Gastrocnemius medialis (tissue), 4 donors: ENCODE results near the gene TPSB2.

Source experiments
- POLR2A ChIP-seq, 2 donors: fragments of 450-650 bp; IDR thresholded peaks; one replicate each; pipeline ENCODE4 v1.6.1; 2017; ENCODE audit warnings: antibody characterized with exemption in 2 of 2, mild to moderate bottlenecking in 2 of 2, moderate library complexity in 2 of 2
- TF ChIP-seq, protein P1 (sequence below), 5 experiments: fragments of 450-650 bp in 3 of 5; fragments of 200-600 bp in 2 of 5; sonication (generic) in 2 of 5; IDR thresholded peaks in 4 of 5; conservative IDR thresholded peaks in 1 of 5; 1 replicate in 4 of 5; 2 replicates in 1 of 5; pipeline ENCODE4 v1.5.1; 2016 to 2019; ENCODE audit warnings: antibody characterized with exemption in 5 of 5, mild to moderate bottlenecking in 3 of 5, moderate library complexity in 3 of 5

DNA sequence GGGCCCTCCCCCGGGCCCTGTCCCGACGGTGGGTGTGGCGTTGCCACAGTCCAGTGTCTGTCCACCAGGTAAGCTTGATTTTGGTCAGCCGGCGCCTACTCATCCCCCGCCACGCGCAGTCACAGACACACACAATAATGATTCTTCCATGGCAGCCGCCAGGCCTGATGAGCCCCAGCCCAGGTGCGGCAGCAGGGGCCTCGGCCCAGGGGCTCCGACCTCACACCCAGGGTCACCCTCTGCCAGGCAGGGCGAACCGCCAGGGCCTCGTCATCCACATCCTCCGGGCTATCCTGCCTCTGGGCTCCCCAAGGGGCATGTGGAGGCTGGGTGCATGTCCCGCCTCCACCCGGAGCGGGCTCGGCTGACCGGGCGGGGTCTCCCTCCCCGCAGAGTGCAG is 12.5 kb downstream of the TPSB2 start:
- TF ChIP-seq, protein P1, sequence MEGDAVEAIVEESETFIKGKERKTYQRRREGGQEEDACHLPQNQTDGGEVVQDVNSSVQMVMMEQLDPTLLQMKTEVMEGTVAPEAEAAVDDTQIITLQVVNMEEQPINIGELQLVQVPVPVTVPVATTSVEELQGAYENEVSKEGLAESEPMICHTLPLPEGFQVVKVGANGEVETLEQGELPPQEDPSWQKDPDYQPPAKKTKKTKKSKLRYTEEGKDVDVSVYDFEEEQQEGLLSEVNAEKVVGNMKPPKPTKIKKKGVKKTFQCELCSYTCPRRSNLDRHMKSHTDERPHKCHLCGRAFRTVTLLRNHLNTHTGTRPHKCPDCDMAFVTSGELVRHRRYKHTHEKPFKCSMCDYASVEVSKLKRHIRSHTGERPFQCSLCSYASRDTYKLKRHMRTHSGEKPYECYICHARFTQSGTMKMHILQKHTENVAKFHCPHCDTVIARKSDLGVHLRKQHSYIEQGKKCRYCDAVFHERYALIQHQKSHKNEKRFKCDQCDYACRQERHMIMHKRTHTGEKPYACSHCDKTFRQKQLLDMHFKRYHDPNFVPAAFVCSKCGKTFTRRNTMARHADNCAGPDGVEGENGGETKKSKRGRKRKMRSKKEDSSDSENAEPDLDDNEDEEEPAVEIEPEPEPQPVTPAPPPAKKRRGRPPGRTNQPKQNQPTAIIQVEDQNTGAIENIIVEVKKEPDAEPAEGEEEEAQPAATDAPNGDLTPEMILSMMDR (IDR thresholded peaks at IDR 0.05 in 4 of 5, conservative IDR thresholded peaks at IDR 0.05 in 1 of 5) = no peak
- no peak for TF ChIP-seq POLR2A (IDR thresholded peaks at IDR 0.05)
